DOHH2 (cell line): Measurements from ENCODE around the gene SRD5A1.

Experiments used
- H3F3A ChIP-seq: fragments of 200-600 bp; sonication (generic), shearing (Covaris generic); 2 replicates; pipeline ENCODE4 v1.6.0; 2016; ENCODE audit warnings: antibody characterized with exemption, mild to moderate bottlenecking; ENCODE audit not compliant: control insufficient read depth, insufficient read depth
- H3K27ac ChIP-seq: fragments of 200-600 bp; sonication (generic); 2 replicates; pipeline ENCODE4 v1.5.1; 2014; ENCODE audit warnings: low read depth, mild to moderate bottlenecking, low read length, moderate library complexity
- H3K27me3 ChIP-seq: fragments of 200-600 bp; sonication (generic); 2 replicates; pipeline ENCODE4 v1.6.1; 2014; ENCODE audit warnings: mild to moderate bottlenecking, low read length, mixed read lengths; ENCODE audit not compliant: control insufficient read depth
- H3K36me3 ChIP-seq: fragments of 200-600 bp; sonication (generic); 2 replicates; pipeline ENCODE4 v1.6.1; 2014; ENCODE audit warnings: mild to moderate bottlenecking, low read length, moderate library complexity, mixed read lengths; ENCODE audit not compliant: control insufficient read depth
- H3K4me1 ChIP-seq: fragments of 200-600 bp; sonication (generic); 2 replicates; pipeline ENCODE4 v1.6.1; 2014; ENCODE audit warnings: mild to moderate bottlenecking, low read length, mixed read lengths; ENCODE audit not compliant: control insufficient read depth
- H3K4me2 ChIP-seq: fragments of 200-600 bp; sonication (generic); 2 replicates; pipeline ENCODE4 v1.6.0; 2014; ENCODE audit warnings: mild to moderate bottlenecking, low read length, moderate library complexity
- H3K4me3 ChIP-seq: fragments of 200-600 bp; sonication (generic); 2 replicates; pipeline ENCODE4 v1.5.1; 2014; ENCODE audit warnings: mild to moderate bottlenecking, low read length, mixed read lengths
- H3K79me2 ChIP-seq: fragments of 200-600 bp; sonication (generic); 2 replicates; pipeline ENCODE4 v1.6.1; 2014; ENCODE audit warnings: mild to moderate bottlenecking, low read length, mixed read lengths; ENCODE audit not compliant: control insufficient read depth
- H3K9me2 ChIP-seq: fragments of 200-600 bp; sonication (generic); replicated peaks from 2 replicates; pipeline ENCODE4 v1.6.1; 2014; ENCODE audit warnings: mild to moderate bottlenecking, low read length, mixed read lengths; ENCODE audit not compliant: control insufficient read depth
- H3K9me3 ChIP-seq: fragments of 200-600 bp; sonication (generic); 2 replicates; pipeline ENCODE4 v1.6.1; 2014; ENCODE audit warnings: antibody characterized with exemption, low read length, mixed read lengths; ENCODE audit not compliant: control insufficient read depth, insufficient read depth
- H4K20me1 ChIP-seq: fragments of 200-600 bp; sonication (generic); 2 replicates; pipeline ENCODE4 v1.6.0; 2014; ENCODE audit warnings: low read depth, mild to moderate bottlenecking, antibody characterized with exemption, low read length, moderate library complexity; ENCODE audit not compliant: control insufficient read depth, insufficient read depth
- EZH2phosphoT487 ChIP-seq: fragments of 200-600 bp; sonication (generic); IDR thresholded peaks from 2 replicates; pipeline ENCODE4 v1.6.1; 2017; ENCODE audit warnings: borderline replicate concordance, mild to moderate bottlenecking, antibody characterized with exemption, low read length, moderate library complexity, mixed read lengths
- TF ChIP-seq, protein P1 (sequence below): fragments of 200-600 bp; sonication (generic); IDR thresholded peaks from one replicate; pipeline ENCODE4 v1.5.1; 2014; ENCODE audit warnings: antibody characterized with exemption, mild to moderate bottlenecking, low read depth, low read length; ENCODE audit not compliant: poor library complexity, severe bottlenecking

The SRD5A1 gene

DNA sequence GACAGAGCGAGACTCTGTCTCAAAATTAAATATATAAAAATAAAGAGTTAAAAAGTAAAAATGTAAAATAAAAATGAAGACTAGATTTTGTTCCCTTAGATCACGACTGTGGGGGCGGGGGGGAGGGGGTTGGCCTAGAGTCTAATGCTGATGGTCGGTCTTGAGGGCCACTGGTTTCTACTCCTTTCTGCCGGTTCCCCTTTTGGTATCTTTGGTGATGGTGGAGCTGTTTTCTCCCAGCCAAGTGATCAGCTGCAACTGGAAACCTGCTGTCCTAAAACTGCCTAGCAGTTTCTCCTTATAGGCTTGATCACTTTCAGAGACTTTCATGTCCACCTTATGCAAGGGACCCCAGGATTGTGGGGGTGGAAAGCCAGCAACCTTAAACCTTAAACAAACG lies 1.1 kb downstream of the SRD5A1 start:
- Histone ChIP-seq H3K27ac (no peak overlapping the region), H3K36me3 (peaks cover 36% of the 10 kb centered on the region), H3K9me2 (no peaks in the 10 kb centered on the region), H3K27me3 (no peaks in the 10 kb centered on the region), H3K4me2 (peak overlapping the region; percentile 94), H3K9me3 (no peaks in the 10 kb centered on the region), H4K20me1 (peaks cover 19% of the 10 kb centered on the region; the same call in 1 of the 2 replicates), H3K4me3 (peak overlapping the region; percentile 97), H3K79me2 (peaks cover 81% of the 10 kb centered on the region), H3F3A (no peaks in the 10 kb centered on the region), H3K4me1 (peaks cover 37% of the 10 kb centered on the region)
- TF ChIP-seq, protein P1, sequence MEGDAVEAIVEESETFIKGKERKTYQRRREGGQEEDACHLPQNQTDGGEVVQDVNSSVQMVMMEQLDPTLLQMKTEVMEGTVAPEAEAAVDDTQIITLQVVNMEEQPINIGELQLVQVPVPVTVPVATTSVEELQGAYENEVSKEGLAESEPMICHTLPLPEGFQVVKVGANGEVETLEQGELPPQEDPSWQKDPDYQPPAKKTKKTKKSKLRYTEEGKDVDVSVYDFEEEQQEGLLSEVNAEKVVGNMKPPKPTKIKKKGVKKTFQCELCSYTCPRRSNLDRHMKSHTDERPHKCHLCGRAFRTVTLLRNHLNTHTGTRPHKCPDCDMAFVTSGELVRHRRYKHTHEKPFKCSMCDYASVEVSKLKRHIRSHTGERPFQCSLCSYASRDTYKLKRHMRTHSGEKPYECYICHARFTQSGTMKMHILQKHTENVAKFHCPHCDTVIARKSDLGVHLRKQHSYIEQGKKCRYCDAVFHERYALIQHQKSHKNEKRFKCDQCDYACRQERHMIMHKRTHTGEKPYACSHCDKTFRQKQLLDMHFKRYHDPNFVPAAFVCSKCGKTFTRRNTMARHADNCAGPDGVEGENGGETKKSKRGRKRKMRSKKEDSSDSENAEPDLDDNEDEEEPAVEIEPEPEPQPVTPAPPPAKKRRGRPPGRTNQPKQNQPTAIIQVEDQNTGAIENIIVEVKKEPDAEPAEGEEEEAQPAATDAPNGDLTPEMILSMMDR = no peak
- TF ChIP-seq EZH2phosphoT487 = no peak

GRCh38 chr5:6634788-6635430 lies 1.7 kb downstream of the SRD5A1 start:
- peaks cover 16% of the 10 kb centered on the region; the same call in 1 of the 2 replicates for H4K20me1 ChIP-seq
- no peak overlapping the region for H3K27ac ChIP-seq
- TF ChIP-seq, protein P1 = no peak
- TF ChIP-seq EZH2phosphoT487 = no peak
- H3K79me2 ChIP-seq = peaks cover 76% of the 10 kb centered on the region
- H3K9me3 ChIP-seq = no peaks in the 10 kb centered on the region
- H3K9me2 ChIP-seq = no peaks in the 10 kb centered on the region
- H3K27me3 ChIP-seq = no peaks in the 10 kb centered on the region
- peaks cover 33% of the 10 kb centered on the region for H3K4me1 ChIP-seq
- peak overlapping the region; percentile 55 for H3K4me3 ChIP-seq
- H3K4me2 ChIP-seq = peak overlapping the region; percentile 64
- peaks cover 30% of the 10 kb centered on the region for H3K36me3 ChIP-seq
- H3F3A ChIP-seq = no peaks in the 10 kb centered on the region

GRCh38 chr5:6636293-6636692 lies 3.1 kb downstream of the SRD5A1 start:
- H4K20me1 ChIP-seq = 0 out of 2 replicates have a peak, but pooled peaks cover 7% of the 10 kb centered on the region
- H3K27me3 ChIP-seq = no peaks in the 10 kb centered on the region
- H3K79me2 ChIP-seq = peaks cover 62% of the 10 kb centered on the region
- H3K36me3 ChIP-seq = peaks cover 16% of the 10 kb centered on the region
- TF ChIP-seq, protein P1 = no peak
- TF ChIP-seq EZH2phosphoT487 = no peak
- H3K9me2 ChIP-seq = no peaks in the 10 kb centered on the region
- H3K4me2 ChIP-seq = no peak overlapping the region
- H3F3A ChIP-seq = no peaks in the 10 kb centered on the region
- H3K9me3 ChIP-seq = no peaks in the 10 kb centered on the region
- peaks cover 22% of the 10 kb centered on the region for H3K4me1 ChIP-seq
- no peak overlapping the region for H3K4me3 ChIP-seq
- no peak overlapping the region for H3K27ac ChIP-seq
